ENCODE measurements around the gene COPG1. TPM values are rescaled to one million over a fixed set of nuclear protein-coding genes. Genes with fewer than 3 reads are reported as not detected.
A peak's percentile ranks its signal among the peaks of the same experiment; 100 is the strongest.
"Not testable (repeated sequence)": the region's sequence is repeated elsewhere in the genome, so short reads cannot be mapped to it uniquely, and the experiment has no call there.

The COPG1 gene
- total and polyA plus RNA-seq, 2 experiments from 2014 or later = 114 to 154 TPM

DNA sequence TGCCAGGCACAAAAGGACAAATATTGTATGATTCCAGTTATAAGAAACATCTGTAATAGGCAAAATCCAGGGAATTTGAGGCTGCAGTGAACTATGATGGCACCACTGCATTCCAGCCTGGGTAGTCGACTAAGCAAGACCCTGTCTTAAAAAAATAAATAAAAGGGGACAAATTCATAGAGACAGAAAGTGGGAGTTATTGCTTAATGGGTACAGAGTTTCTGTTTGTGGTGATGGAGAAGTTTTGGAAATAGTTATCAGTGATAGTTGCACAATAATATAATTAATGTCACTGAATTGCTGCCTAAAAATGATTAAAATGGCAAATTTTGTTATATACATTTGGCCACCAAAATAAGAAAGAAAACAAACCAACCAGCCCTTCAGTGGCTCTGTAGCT, 38.1 kb upstream of the COPG1 start:
- Histone ChIP-seq H3K4me3 (no peak overlapping the region), H3K4me1 (ENCODE audit: low read depth) (no peaks in the 10 kb centered on the region), H3K9me3 (ENCODE audit: low read depth) (no peaks in the 10 kb centered on the region), H3K27ac (no peak overlapping the region), H3K27me3 (no peaks in the 10 kb centered on the region), H3K36me3 (no peaks in the 10 kb centered on the region)
- TF ChIP-seq, protein P1, sequence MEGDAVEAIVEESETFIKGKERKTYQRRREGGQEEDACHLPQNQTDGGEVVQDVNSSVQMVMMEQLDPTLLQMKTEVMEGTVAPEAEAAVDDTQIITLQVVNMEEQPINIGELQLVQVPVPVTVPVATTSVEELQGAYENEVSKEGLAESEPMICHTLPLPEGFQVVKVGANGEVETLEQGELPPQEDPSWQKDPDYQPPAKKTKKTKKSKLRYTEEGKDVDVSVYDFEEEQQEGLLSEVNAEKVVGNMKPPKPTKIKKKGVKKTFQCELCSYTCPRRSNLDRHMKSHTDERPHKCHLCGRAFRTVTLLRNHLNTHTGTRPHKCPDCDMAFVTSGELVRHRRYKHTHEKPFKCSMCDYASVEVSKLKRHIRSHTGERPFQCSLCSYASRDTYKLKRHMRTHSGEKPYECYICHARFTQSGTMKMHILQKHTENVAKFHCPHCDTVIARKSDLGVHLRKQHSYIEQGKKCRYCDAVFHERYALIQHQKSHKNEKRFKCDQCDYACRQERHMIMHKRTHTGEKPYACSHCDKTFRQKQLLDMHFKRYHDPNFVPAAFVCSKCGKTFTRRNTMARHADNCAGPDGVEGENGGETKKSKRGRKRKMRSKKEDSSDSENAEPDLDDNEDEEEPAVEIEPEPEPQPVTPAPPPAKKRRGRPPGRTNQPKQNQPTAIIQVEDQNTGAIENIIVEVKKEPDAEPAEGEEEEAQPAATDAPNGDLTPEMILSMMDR (IDR thresholded peaks at IDR 0.05; ENCODE audit: low read depth, low read length) = no peak
- DNase-seq (ENCODE audit: low read depth in 1 of 2, low spot score in 1 of 2) = peak in 1 of 2 donors; percentile 14

DNA sequence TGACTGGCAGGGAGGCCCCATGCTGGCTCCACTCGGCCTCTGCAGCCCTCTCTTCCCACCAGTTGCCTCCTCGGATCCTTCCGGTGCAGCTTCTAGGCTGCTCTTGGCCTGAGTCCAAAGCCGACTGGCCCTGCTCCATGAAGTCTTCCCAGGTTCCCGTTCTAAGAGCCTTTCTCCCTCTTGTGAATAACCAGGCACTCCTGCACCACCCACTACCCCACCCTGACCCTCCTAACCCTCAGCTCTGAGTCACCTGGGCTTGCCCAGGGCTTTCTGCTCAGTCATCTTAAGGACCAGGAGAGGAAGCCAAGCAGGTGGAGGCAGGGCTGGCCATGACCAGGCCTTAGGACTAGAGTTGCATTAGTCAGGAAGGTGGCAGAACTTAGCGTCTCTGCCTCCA, 37.6 kb upstream of the COPG1 start:
- no peaks in the 10 kb centered on the region for H3K4me1 ChIP-seq (ENCODE audit: low read depth)
- H3K4me3 ChIP-seq = no peak overlapping the region
- H3K9me3 ChIP-seq (ENCODE audit: low read depth) = no peaks in the 10 kb centered on the region
- H3K27ac ChIP-seq = no peak overlapping the region
- TF ChIP-seq, protein P1 (IDR thresholded peaks at IDR 0.05; ENCODE audit: low read depth, low read length) = no peak
- DNase-seq (ENCODE audit: low read depth in 1 of 2, low spot score in 1 of 2) = peak in 1 of 2 donors; percentile 85
- no peaks in the 10 kb centered on the region for H3K27me3 ChIP-seq
- H3K36me3 ChIP-seq = no peaks in the 10 kb centered on the region

DNA sequence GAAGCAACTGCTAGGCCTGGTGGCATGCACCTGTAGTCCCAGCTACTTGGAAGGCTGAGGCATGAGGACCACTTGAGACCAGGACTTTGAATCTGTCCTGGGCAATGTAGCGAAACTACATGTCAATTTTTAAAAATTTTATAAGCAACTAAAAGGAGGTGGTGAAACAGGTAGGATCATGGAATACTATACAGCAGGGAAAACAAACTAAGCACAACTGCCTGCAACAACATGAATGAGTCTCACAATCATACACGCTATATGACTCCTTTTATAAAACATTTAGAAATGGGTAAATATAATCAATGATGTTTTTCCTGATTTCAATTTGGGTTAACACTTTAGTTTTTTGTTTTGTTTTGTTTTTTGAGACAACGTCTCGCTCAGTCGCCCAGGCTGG, 36.2 kb upstream of the COPG1 start:
- DNase-seq (ENCODE audit: low read depth in 1 of 2, low spot score in 1 of 2) = no peak
- Histone ChIP-seq H3K27ac (no peak overlapping the region), H3K9me3 (ENCODE audit: low read depth) (no peaks in the 10 kb centered on the region), H3K36me3 (no peaks in the 10 kb centered on the region), H3K27me3 (no peaks in the 10 kb centered on the region), H3K4me1 (ENCODE audit: low read depth) (no peaks in the 10 kb centered on the region), H3K4me3 (no peak overlapping the region)
- TF ChIP-seq, protein P1 (IDR thresholded peaks at IDR 0.05; ENCODE audit: low read depth, low read length) = no peak

DNA sequence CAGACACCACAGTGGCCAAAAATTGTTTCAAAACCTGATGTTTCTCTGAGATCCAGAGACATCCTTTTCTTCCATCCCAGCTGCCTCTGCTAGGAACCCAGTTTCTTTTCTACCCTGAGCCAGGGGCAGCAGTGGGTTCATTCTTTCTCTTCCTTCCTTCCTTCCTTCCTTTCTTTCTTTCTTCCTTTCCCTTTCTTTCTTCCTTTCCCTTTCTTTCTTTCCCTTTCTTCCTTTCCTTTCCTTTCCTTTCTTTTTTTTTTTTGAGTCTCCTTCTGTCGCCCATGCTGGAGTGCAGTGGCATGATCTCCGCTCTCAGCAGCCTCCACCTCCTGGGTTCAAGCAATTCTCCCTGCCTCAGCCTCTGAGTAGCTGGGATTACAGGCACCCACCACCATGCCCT, 30.7 kb upstream of the COPG1 start:
- Histone ChIP-seq H3K27ac (no peak overlapping the region), H3K9me3 (ENCODE audit: low read depth) (no peaks in the 10 kb centered on the region), H3K27me3 (no peaks in the 10 kb centered on the region), H3K4me1 (ENCODE audit: low read depth) (no peaks in the 10 kb centered on the region), H3K4me3 (no peak overlapping the region), H3K36me3 (no peaks in the 10 kb centered on the region)
- DNase-seq (ENCODE audit: low read depth in 1 of 2, low spot score in 1 of 2) = no peak
- TF ChIP-seq, protein P1 (IDR thresholded peaks at IDR 0.05; ENCODE audit: low read depth, low read length) = no peak

DNA sequence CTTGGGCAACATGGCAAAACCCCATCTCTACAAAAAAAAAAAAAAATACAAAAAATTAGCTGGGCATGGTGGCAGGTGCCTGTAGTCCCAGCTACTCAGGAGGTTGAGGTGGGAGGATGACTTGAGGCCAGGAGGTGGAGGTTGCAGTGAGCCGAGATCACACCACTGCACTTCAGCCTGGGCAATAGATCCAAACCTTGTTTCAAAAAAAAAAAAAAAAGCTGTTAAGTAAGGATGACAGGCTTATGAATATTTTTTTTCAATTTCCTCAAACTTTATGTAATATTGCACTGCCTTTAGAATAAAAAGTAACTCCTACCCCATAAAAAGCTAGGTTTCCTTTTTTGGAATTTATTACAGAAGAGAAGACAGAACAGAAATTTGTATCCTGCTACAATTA, 25.0 kb upstream of the COPG1 start:
- DNase-seq (ENCODE audit: low read depth in 1 of 2, low spot score in 1 of 2); H3K4me1 ChIP-seq (ENCODE audit: low read depth); H3K36me3 ChIP-seq; H3K27ac ChIP-seq; H3K4me3 ChIP-seq; H3K27me3 ChIP-seq; H3K9me3 ChIP-seq (ENCODE audit: low read depth): not testable (repeated sequence)

DNA sequence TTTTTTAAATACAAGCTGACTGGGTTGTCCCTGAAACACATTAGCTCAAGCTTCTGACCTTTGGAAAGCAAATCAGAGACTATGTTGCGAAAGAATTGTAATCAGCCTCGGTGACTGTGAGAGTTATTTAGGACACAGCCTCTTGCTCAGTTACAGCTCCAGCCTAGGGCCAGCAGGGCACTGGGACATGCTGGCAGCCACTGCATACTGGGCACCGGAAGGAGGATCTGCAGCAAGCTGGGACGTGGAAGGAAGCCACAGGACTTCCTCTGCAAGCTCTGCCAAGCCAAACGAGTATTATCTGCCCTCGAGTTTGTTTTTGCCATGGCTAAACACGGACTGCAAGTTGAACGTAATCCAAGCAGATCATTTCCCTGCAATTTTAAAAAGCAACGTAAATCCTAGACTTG, 24.4 kb upstream of the COPG1 start:
- TF ChIP-seq, protein P1 (IDR thresholded peaks at IDR 0.05; ENCODE audit: low read depth, low read length) = no peak
- no peak overlapping the region for H3K27ac ChIP-seq
- H3K4me3 ChIP-seq = no peak overlapping the region
- no peaks in the 10 kb centered on the region for H3K36me3 ChIP-seq
- H3K9me3 ChIP-seq (ENCODE audit: low read depth) = no peaks in the 10 kb centered on the region
- H3K4me1 ChIP-seq (ENCODE audit: low read depth) = no peaks in the 10 kb centered on the region
- peak in 1 of 2 donors; percentile 81 for DNase-seq (ENCODE audit: low read depth in 1 of 2, low spot score in 1 of 2)
- H3K27me3 ChIP-seq = no peaks in the 10 kb centered on the region

All from cardiac muscle cell (in vitro differentiated cells and primary cell).